Measurements from ENCODE around the gene FREM1. TPM values are rescaled to one million over a fixed set of nuclear protein-coding genes. Genes with fewer than 3 reads are reported as not detected.

Gene FREM1
- total RNA-seq, 1 experiment from 2014 or later: 0.17 TPM

- no peaks in the 10 kb centered on the region for H3K4me1 ChIP-seq (replicated peaks; ENCODE audit: insufficient read depth)
- TF ChIP-seq EZH2 (IDR thresholded peaks at IDR 0.05; ENCODE audit: low read depth): no peak
- no peak for TF ChIP-seq CTCF (conservative IDR thresholded peaks at IDR 0.05)
- no peak overlapping the region for H3K4me2 ChIP-seq
- H3F3A ChIP-seq (ENCODE audit: insufficient read depth, low read depth): no peaks in the 10 kb centered on the region
- DNase-seq: no peak
- no peaks in the 10 kb centered on the region for H4K20me1 ChIP-seq (ENCODE audit: insufficient read depth)
- intact Hi-C loops (cut with micrococcal nuclease; ENCODE audit: unreplicated experiment): no loop called here
- ChIA-PET POLR2A (ENCODE audit: unreplicated experiment) (no interaction called here), CTCF (no interaction called here)
- H3K79me2 ChIP-seq (ENCODE audit: low read depth): no peaks in the 10 kb centered on the region
- H2AFZ ChIP-seq: no peak overlapping the region
- no peak overlapping the region for H3K4me3 ChIP-seq
- no peak overlapping the region for H3K27ac ChIP-seq
- BruUV-seq (replicated peaks): no TSS peak
- no peaks in the 10 kb centered on the region for H3K36me3 ChIP-seq (ENCODE audit: low read depth)
- no peaks in the 10 kb centered on the region for H3K9me3 ChIP-seq (ENCODE audit: insufficient read depth, low read depth)
- no peaks in the 10 kb centered on the region for H3K9me2 ChIP-seq (ENCODE audit: insufficient read depth)
- no peaks in the 10 kb centered on the region for H3K27me3 ChIP-seq (ENCODE audit: insufficient read depth, low read depth)
Observed at GRCh38 chr9:14731294-14731981, 178.8 kb downstream of the FREM1 start.

DNA sequence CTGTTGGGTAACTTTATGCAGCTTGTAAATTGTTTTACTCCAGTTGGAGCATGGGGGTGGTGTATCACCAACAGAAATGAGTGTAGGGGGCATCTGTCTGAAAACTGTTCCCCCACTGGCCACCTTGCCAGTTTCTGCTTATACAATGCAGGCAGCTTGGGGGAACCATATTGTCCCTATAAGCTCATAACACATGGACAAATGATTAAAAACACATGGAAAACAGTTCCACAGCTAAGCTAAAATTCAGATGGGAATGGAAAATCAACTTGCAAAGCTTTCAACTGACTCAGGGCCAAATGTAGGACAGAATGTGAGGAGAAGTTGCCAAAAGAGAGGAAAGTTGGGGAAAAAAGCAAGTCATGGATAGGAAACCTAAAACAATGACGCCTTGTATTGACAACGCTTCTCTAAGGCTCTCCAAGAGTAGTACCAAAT, 179.7 kb downstream of the FREM1 start:
- Histone ChIP-seq H3K27me3 (ENCODE audit: insufficient read depth, low read depth) (no peaks in the 10 kb centered on the region), H3K36me3 (ENCODE audit: low read depth) (no peaks in the 10 kb centered on the region), H3K4me2 (no peak overlapping the region), H3K4me3 (no peak overlapping the region), H3K9me2 (ENCODE audit: insufficient read depth) (no peaks in the 10 kb centered on the region), H3F3A (ENCODE audit: insufficient read depth, low read depth) (no peaks in the 10 kb centered on the region), H3K27ac (no peak overlapping the region), H4K20me1 (ENCODE audit: insufficient read depth) (no peaks in the 10 kb centered on the region), H3K4me1 (replicated peaks; ENCODE audit: insufficient read depth) (no peaks in the 10 kb centered on the region), H2AFZ (no peak overlapping the region), H3K9me3 (ENCODE audit: insufficient read depth, low read depth) (no peaks in the 10 kb centered on the region), H3K79me2 (ENCODE audit: low read depth) (no peaks in the 10 kb centered on the region)
- no TSS peak for BruUV-seq (replicated peaks)
- CTCF ChIA-PET: no interaction called here
- POLR2A ChIA-PET (ENCODE audit: unreplicated experiment): no interaction called here
- no peak for TF ChIP-seq CTCF (conservative IDR thresholded peaks at IDR 0.05)
- TF ChIP-seq EZH2 (IDR thresholded peaks at IDR 0.05; ENCODE audit: low read depth): no peak
- DNase-seq: no peak
- intact Hi-C loops (cut with micrococcal nuclease; ENCODE audit: unreplicated experiment): no loop called here

DNA sequence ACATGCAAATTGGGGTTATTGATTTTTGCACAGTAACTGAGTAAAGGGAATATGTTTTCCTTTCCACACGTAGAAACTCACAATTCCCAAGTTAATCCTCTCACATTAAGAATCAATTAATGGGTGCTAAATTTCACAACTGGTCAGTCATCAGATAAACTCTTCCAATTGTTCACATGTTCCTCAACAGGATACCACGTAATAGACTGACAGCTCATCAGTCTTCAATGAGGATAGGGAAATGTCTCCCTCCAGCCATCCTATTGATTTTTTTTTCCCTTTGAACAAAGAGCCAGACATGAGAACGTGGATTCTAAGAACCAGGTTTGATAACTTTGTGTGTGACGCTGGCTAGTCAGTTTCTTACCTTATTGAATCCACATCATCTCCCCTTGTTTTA, 186.9 kb downstream of the FREM1 start:
- Histone ChIP-seq H3K4me1 (replicated peaks; ENCODE audit: insufficient read depth) (no peaks in the 10 kb centered on the region), H3K4me2 (no peak overlapping the region), H3K79me2 (ENCODE audit: low read depth) (no peaks in the 10 kb centered on the region), H4K20me1 (ENCODE audit: insufficient read depth) (no peaks in the 10 kb centered on the region), H3K27ac (no peak overlapping the region), H3K36me3 (ENCODE audit: low read depth) (no peaks in the 10 kb centered on the region), H3K4me3 (no peak overlapping the region), H3K27me3 (ENCODE audit: insufficient read depth, low read depth) (no peaks in the 10 kb centered on the region), H3F3A (ENCODE audit: insufficient read depth, low read depth) (no peaks in the 10 kb centered on the region), H3K9me2 (ENCODE audit: insufficient read depth) (no peaks in the 10 kb centered on the region), H3K9me3 (ENCODE audit: insufficient read depth, low read depth) (no peaks in the 10 kb centered on the region), H2AFZ (no peak overlapping the region)
- intact Hi-C loops (cut with micrococcal nuclease; ENCODE audit: unreplicated experiment): no loop called here
- DNase-seq: no peak
- ChIA-PET CTCF (no interaction called here), POLR2A (ENCODE audit: unreplicated experiment) (no interaction called here)
- TF ChIP-seq CTCF (conservative IDR thresholded peaks at IDR 0.05): no peak
- no TSS peak for BruUV-seq (replicated peaks)
